Calu3 (cell line): ENCODE measurements around the gene C1QTNF9B. TPM values are rescaled to one million over a fixed set of nuclear protein-coding genes. Genes with fewer than 3 reads are reported as not detected.

Source experiments
- BruUV-seq: library from RNA; stranded (reverse); fragments of 400-500 nt; replicated peaks from 2 replicates; lab custom pipeline; 2021; lab: Mats Ljungman, UMichigan
- CTCF ChIA-PET: fragments of 300-600 bp; sonication (Branson Sonifier 250); formaldehyde crosslinking; loops from one replicate; lab custom pipeline; 2022; ENCODE audit warnings: antibody characterized with exemption; lab: Charles Lee
- DNase-seq: peaks from one replicate; pipeline ENCODE4 v3.0.0; 2022
- H3K27ac Mint-ChIP-seq: one replicate; pipeline ENCODE4 v1.8.0; 2022; ENCODE audit warnings: mixed read lengths; ENCODE audit not compliant: unreplicated experiment
- H3K27me3 Mint-ChIP-seq: one replicate; pipeline ENCODE4 v1.8.0; 2022; ENCODE audit warnings: mixed read lengths; ENCODE audit not compliant: unreplicated experiment
- H3K36me3 Mint-ChIP-seq: one replicate; pipeline ENCODE4 v1.8.0; 2022; ENCODE audit warnings: mild to moderate bottlenecking, moderate library complexity, mixed read lengths; ENCODE audit not compliant: insufficient read depth, unreplicated experiment
- H3K4me1 Mint-ChIP-seq: one replicate; pipeline ENCODE4 v1.8.0; 2022; ENCODE audit warnings: mild to moderate bottlenecking, low read depth, mixed read lengths; ENCODE audit not compliant: unreplicated experiment
- H3K4me3 Mint-ChIP-seq: one replicate; pipeline ENCODE4 v1.8.0; 2022; ENCODE audit warnings: mild to moderate bottlenecking, low read depth, moderate library complexity, mixed read lengths; ENCODE audit not compliant: unreplicated experiment
- H3K9me3 Mint-ChIP-seq: one replicate; pipeline ENCODE4 v1.8.0; 2022; ENCODE audit warnings: low read depth, mixed read lengths; ENCODE audit not compliant: unreplicated experiment
- intact Hi-C: fragments of 100-400 bp; cut with micrococcal nuclease; formaldehyde crosslinking; loops from one replicate; pipeline ENCODE4 v1.10.0; 2022; ENCODE audit not compliant: unreplicated experiment
- total RNA-seq: library from RNA; stranded (reverse); gene quantifications from 2 replicates; pipeline ENCODE4 v1.2.3, GENCODE V29; 2022
- TF ChIP-seq, protein P1 (sequence below): fragments of 200-600 bp; IDR thresholded peaks from one replicate; pipeline ENCODE4 v1.8.0; 2022; ENCODE audit warnings: antibody characterized with exemption; ENCODE audit not compliant: unreplicated experiment

Gene C1QTNF9B
- total RNA-seq, 1 experiment from 2014 or later: not detected

DNA sequence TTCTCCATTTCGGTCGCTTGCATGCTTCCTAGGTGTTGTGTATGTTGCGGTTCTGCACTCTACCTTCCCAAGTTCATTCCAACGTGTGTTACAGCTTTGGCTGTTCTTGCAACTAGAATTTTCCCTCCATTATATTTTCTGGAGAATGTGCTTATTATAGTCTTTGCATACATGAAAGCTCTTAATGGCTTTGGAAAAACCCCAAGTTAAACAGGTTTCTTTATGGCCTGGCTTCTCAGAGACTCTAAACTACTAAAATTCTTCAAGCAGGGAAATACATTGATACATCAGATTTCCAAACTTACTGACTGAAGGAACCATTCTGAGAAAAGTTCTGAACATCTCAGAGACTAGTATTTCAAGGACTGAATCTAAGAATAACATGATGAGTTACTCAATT is 20.0 kb downstream of the C1QTNF9B start:
- TF ChIP-seq, protein P1, sequence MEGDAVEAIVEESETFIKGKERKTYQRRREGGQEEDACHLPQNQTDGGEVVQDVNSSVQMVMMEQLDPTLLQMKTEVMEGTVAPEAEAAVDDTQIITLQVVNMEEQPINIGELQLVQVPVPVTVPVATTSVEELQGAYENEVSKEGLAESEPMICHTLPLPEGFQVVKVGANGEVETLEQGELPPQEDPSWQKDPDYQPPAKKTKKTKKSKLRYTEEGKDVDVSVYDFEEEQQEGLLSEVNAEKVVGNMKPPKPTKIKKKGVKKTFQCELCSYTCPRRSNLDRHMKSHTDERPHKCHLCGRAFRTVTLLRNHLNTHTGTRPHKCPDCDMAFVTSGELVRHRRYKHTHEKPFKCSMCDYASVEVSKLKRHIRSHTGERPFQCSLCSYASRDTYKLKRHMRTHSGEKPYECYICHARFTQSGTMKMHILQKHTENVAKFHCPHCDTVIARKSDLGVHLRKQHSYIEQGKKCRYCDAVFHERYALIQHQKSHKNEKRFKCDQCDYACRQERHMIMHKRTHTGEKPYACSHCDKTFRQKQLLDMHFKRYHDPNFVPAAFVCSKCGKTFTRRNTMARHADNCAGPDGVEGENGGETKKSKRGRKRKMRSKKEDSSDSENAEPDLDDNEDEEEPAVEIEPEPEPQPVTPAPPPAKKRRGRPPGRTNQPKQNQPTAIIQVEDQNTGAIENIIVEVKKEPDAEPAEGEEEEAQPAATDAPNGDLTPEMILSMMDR: no peak
- no peak overlapping the region for H3K4me3 Mint-ChIP-seq
- no peaks in the 10 kb centered on the region for H3K27me3 Mint-ChIP-seq
- no peaks in the 10 kb centered on the region for H3K4me1 Mint-ChIP-seq
- no peak for DNase-seq
- no peaks in the 10 kb centered on the region for H3K36me3 Mint-ChIP-seq
- intact Hi-C loops: loop anchor here (10.0 kb wide), 1 partner anchor 792 kb away; no protein-coding TSS in a partner anchor
- CTCF ChIA-PET: no interaction called here
- H3K9me3 Mint-ChIP-seq: no peaks in the 10 kb centered on the region
- no peak overlapping the region for H3K27ac Mint-ChIP-seq
- BruUV-seq: no TSS peak

DNA sequence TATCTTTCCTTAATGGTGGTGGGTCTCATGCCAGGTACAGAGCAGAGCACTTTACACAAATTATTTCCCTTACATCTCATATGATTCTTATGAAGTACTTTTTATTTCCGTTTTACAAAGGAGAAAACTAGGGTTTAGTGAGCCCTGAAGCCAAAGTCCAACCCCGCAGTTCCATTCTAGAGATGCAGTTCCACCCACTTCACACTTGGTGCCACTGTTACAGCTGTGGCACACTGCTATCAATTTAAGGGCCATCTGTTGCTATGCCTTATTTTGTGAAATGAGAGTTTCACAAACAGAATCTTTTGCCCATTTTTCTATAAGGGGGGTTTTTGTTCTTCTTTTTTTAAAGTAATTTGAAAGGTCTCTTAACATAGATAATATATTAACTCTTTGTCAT is 21.0 kb downstream of the C1QTNF9B start:
- TF ChIP-seq, protein P1: peak; percentile 29
- intact Hi-C loops: loop anchor here (10.0 kb wide), 1 partner anchor 791 kb away; no protein-coding TSS in a partner anchor
- BruUV-seq: no TSS peak
- CTCF ChIA-PET: no interaction called here
- Mint-ChIP-seq H3K4me3 (no peak overlapping the region), H3K27me3 (no peaks in the 10 kb centered on the region), H3K9me3 (no peaks in the 10 kb centered on the region), H3K36me3 (no peaks in the 10 kb centered on the region), H3K4me1 (no peaks in the 10 kb centered on the region), H3K27ac (no peak overlapping the region)
- DNase-seq: no peak

DNA sequence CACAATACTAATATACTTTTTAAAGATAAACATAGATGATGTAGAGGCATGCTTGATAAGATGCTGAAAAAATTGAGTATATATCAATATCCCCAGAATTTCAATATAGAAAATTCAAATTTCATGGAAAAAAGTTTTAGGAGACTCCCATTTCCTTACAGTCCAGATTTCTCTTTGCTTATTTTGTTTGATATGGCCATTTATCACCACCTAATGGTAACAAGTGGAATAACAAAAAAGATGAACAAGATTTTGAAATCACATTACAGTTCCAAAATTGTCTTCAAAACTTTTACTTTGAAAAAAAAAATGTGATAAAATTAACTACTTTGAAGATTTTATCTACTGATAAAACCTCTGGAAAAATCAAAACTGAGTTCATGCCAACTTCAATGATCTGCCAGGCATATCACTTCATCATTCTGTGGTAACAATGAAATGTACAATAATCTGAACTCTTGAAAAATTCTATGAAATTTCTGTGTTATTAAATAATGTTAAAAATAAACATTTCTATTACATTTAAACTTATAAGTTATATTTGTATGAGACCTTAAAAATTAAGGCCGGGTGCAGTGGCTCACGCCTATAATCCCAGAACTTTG is 25.6 kb downstream of the C1QTNF9B start:
- no TSS peak for BruUV-seq
- DNase-seq: no peak

DNA sequence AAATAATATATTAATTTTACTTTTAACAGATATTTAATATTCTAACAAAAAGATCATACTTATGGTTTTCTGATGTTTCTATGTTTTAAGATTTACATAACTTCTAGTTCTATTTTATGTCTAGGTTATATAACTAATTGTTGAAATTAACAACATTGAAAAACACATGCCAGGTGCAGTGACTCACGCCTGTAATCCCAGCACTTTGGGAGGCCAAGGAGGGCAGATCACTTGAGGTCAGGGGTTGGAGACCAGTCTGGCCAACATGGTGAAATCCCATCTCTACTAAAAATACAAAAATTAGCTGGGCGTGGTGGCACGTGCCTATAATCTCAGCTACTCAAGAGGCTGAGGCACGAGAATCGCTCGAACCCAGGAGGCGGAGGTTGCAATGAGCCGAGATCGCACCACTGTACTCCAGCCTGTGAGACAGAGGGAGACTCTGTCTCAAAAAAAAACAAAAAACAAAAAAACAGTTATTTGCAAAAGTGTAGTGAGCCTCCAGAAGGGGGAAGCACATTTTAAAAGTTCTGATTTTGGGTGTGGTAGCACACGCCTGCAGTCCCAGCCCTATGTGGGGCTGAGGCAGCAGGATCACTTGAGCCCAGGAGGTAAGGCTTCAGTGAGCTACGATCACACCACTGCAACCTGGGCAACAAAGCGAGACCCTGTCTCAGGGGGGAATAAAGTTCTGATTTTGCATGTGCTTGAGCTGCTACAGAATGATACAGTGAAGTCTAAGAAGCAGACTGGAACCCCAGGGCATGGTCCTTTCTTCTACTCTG is 26.8 kb downstream of the C1QTNF9B start:
- Mint-ChIP-seq H3K36me3 (no peaks in the 10 kb centered on the region), H3K4me1 (no peaks in the 10 kb centered on the region), H3K4me3 (no peak overlapping the region), H3K9me3 (no peaks in the 10 kb centered on the region), H3K27me3 (no peaks in the 10 kb centered on the region), H3K27ac (no peak overlapping the region)
- DNase-seq: no peak
- intact Hi-C loops: loop anchor here (1.0 to 10.0 kb wide), 3 partner anchors 154 to 786 kb away; no protein-coding TSS in a partner anchor
- no TSS peak for BruUV-seq
- TF ChIP-seq, protein P1: no peak
- CTCF ChIA-PET: no interaction called here

More for the DNA sequence above, 25.6 kb downstream of the C1QTNF9B start:
- H3K9me3 Mint-ChIP-seq: no peaks in the 10 kb centered on the region
- TF ChIP-seq, protein P1: peak; percentile 29
- no peak overlapping the region for H3K27ac Mint-ChIP-seq
- H3K4me1 Mint-ChIP-seq: no peaks in the 10 kb centered on the region
- no peak overlapping the region for H3K4me3 Mint-ChIP-seq
- CTCF ChIA-PET: no interaction called here
- no peaks in the 10 kb centered on the region for H3K27me3 Mint-ChIP-seq
- no peaks in the 10 kb centered on the region for H3K36me3 Mint-ChIP-seq
- intact Hi-C loops: loop anchor here (1.0 to 10.0 kb wide), 3 partner anchors 155 to 787 kb away; no protein-coding TSS in a partner anchor
